ENCODE data around the gene SLC38A7. TPM values are rescaled to one million over a fixed set of nuclear protein-coding genes. Genes with fewer than 3 reads are reported as not detected.

SLC38A7 gene
- total and polyA plus RNA-seq, 2 of the 13 experiments (the other 11 are each of a cell fraction or from before 2014, with no cell fraction given): 13.2 to 14.1 TPM

GRCh38 chr16:58732545-58733247 lies 48.1 kb upstream of the SLC38A7 start:
- H3K36me3 ChIP-seq (replicated peaks in 1 of 2; ENCODE audit: control insufficient read depth in 1 of 2, insufficient read depth in 2 of 2, low read length in 2 of 2): peaks cover 2 to 4% of the 10 kb centered on the region in 2 experiments; a peak in 2 of 5 replicates
- H3K9me3 ChIP-seq (ENCODE audit: low read length): no peaks in the 10 kb centered on the region
- intact Hi-C loops (cut with micrococcal nuclease; ENCODE audit: unreplicated experiment): loop anchor here (2.0 kb wide), 1 partner anchor 48 kb away; the partner anchor contains the start of gene SLC38A7
- peak overlapping the region; percentile 69 for H3K27ac ChIP-seq (ENCODE audit: extremely low read length, insufficient read depth, low read length)
- peaks cover 43% of the 10 kb centered on the region for H3K79me2 ChIP-seq (ENCODE audit: insufficient read depth, low read length)
- peak overlapping the region; percentile 76 for H3K9ac ChIP-seq (ENCODE audit: insufficient read depth, low read depth, low read length)
- FAIRE-seq (no peak), DNase-seq (ENCODE audit: low spot score) (no peak), ATAC-seq (no peak)
- no peak overlapping the region for H2AFZ ChIP-seq (ENCODE audit: low read length)
- no peaks in the 10 kb centered on the region; a peak in 1 of 5 replicates for H3K27me3 ChIP-seq (ENCODE audit: control insufficient read depth in 1 of 2, insufficient read depth in 2 of 2, low read length in 2 of 2)
- TSS peak; percentile 54 for BruUV-seq (replicated peaks)
- in situ Hi-C loops (cut with HindIII; ENCODE audit: extremely low pct_ligation_motif_present, low pct_unique_long_range_greater_than_20kb): loop anchor here (5.0 to 10.0 kb wide), 2 partner anchors 50 to 228 kb away; partner anchors contain the start of genes NDRG4 and SLC38A7
- 39% methylated on average over 9 of the region's 9 CpGs for WGBS (ENCODE audit: low lambda C conversion rate)
- H3K4me1 ChIP-seq (ENCODE audit: insufficient read depth, low read length): peaks cover 49% of the 10 kb centered on the region
- CTCF ChIA-PET (ENCODE audit: low intra/inter-chr PET ratio, low total read pairs): no interaction called here
- 0 out of 2 replicates have a peak, but pooled peaks cover 1% of the 10 kb centered on the region for H4K20me1 ChIP-seq (ENCODE audit: insufficient read depth, low read length)
- H3K4me3 ChIP-seq (replicated peaks in 1 of 3; ENCODE audit: insufficient read depth in 1 of 3, low read depth in 2 of 3, low read length in 3 of 3): peak overlapping the region; percentile 73 to 94 (median 94)
- peak overlapping the region; percentile 82 for H3K4me2 ChIP-seq (ENCODE audit: low read depth, low read length)
- POLR2A ChIA-PET: no interaction called here
- TF ChIP-seq CCDC6 (CRISPR knock-in tag; IDR thresholded peaks at IDR 0.05) (0 out of 2 replicates have a peak, but pooled peaks have one; percentile 14), ZBTB42 (CRISPR knock-in tag; IDR thresholded peaks at IDR 0.05) (0 out of 2 replicates have a peak, but pooled peaks have one; percentile 66), SP140L (CRISPR knock-in tag; IDR thresholded peaks at IDR 0.05; ENCODE audit: borderline replicate concordance) (no peak), MBNL3 (CRISPR knock-in tag; conservative IDR thresholded peaks at IDR 0.05) (no peak), ZNF552 (CRISPR knock-in tag; IDR thresholded peaks at IDR 0.05; ENCODE audit: borderline replicate concordance) (no peak), ZNF33B (CRISPR knock-in tag; IDR thresholded peaks at IDR 0.05) (no peak), ZKSCAN1 (IDR thresholded peaks at IDR 0.05; ENCODE audit: low read length) (no peak), ZFP36L1 (CRISPR knock-in tag; IDR thresholded peaks at IDR 0.05) (no peak), KMT2A (CRISPR knock-in tag; IDR thresholded peaks at IDR 0.05) (no peak), ZNF17 (CRISPR knock-in tag; IDR thresholded peaks at IDR 0.05) (no peak), KDM6A (CRISPR knock-in tag; IDR thresholded peaks at IDR 0.05; ENCODE audit: low read depth) (no peak), PRMT3 (CRISPR knock-in tag; IDR thresholded peaks at IDR 0.05; ENCODE audit: borderline replicate concordance, low read depth) (no peak), MTF2 (CRISPR knock-in tag; IDR thresholded peaks at IDR 0.05; ENCODE audit: borderline replicate concordance) (no peak), NFIB (CRISPR knock-in tag; IDR thresholded peaks at IDR 0.05; ENCODE audit: borderline replicate concordance) (no peak), MIXL1 (CRISPR knock-in tag; IDR thresholded peaks at IDR 0.05) (no peak), MAFF (IDR thresholded peaks at IDR 0.05; ENCODE audit: low read depth, low read length) (no peak), RXRA (CRISPR knock-in tag; IDR thresholded peaks at IDR 0.05) (no peak), RFX1 (IDR thresholded peaks at IDR 0.05) (no peak), ZSCAN31 (CRISPR knock-in tag; IDR thresholded peaks at IDR 0.05; ENCODE audit: low read depth) (no peak), WIZ (CRISPR knock-in tag; IDR thresholded peaks at IDR 0.05) (no peak), ZNF335 (CRISPR knock-in tag; IDR thresholded peaks at IDR 0.05) (no peak), NCOA5 (CRISPR knock-in tag; IDR thresholded peaks at IDR 0.05) (no peak), ZNF781 (CRISPR knock-in tag; IDR thresholded peaks at IDR 0.05; ENCODE audit: borderline replicate concordance, not compliant biosample characterization) (no peak), ZNF263 (CRISPR knock-in tag; IDR thresholded peaks at IDR 0.05) (no peak), SRSF9 (IDR thresholded peaks at IDR 0.05; ENCODE audit: borderline replicate concordance, insufficient read depth, low read depth, low read length, poor library complexity, severe bottlenecking) (no peak)
- TF ChIP-seq, protein P1, sequence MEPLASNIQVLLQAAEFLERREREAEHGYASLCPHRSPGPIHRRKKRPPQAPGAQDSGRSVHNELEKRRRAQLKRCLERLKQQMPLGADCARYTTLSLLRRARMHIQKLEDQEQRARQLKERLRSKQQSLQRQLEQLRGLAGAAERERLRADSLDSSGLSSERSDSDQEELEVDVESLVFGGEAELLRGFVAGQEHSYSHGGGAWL (CRISPR knock-in tag; IDR thresholded peaks at IDR 0.05): no peak
- TF ChIP-seq, protein P2, sequence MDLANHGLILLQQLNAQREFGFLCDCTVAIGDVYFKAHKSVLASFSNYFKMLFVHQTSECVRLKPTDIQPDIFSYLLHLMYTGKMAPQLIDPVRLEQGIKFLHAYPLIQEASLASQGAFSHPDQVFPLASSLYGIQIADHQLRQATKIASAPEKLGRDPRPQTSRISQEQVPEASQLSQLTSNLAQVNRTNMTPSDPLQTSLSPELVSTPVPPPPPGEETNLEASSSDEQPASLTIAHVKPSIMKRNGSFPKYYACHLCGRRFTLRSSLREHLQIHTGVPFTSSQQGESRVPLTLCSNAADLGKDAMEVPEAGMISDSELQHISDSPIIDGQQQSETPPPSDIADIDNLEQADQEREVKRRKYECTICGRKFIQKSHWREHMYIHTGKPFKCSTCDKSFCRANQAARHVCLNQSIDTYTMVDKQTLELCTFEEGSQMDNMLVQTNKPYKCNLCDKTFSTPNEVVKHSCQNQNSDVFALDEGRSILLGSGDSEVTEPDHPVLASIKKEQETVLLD (CRISPR knock-in tag; IDR thresholded peaks at IDR 0.05; ENCODE audit: low read depth): no peak

All from HepG2 (cell line).